Right ventricle myocardium inferior (tissue), 1 donor: ENCODE measurements around the gene TMEM191C. TPM values are rescaled to one million over a fixed set of nuclear protein-coding genes. Genes with fewer than 3 reads are reported as not detected.
"Not testable (repeated sequence)": the region's sequence is repeated elsewhere in the genome, so short reads cannot be mapped to it uniquely, and the experiment has no call there.

ENCODE experiments used
- ATAC-seq: fragments of 200-7000 bp; cut with Tn5 transposase; one replicate; pipeline ENCODE4 v1.9.1; 2020; ENCODE audit warnings: mild to moderate bottlenecking, moderate library complexity
- DNase-seq: peaks from one replicate; pipeline ENCODE4 v3.0.0; 2021; ENCODE audit errors: missing footprints
- intact Hi-C: fragments of 100-400 bp; cut with DNase I; formaldehyde crosslinking; loops from one replicate; pipeline ENCODE4 v1.11.0; 2022
- total RNA-seq: library from RNA; stranded (reverse); fragmentation: NEBNext Ultra II Directional; extraction: Animal tissue kit (Norgen Biotek cat#: 25700); gene quantifications from one replicate; pipeline ENCODE4 v1.2.1, GENCODE V29; 2021
- donor health status: DM: no; HTN: yes; CAD: no; lungs with severe emphysema.

Gene TMEM191C
- total RNA-seq, 1 donor from 2014 or later: 1.2 TPM

DNA sequence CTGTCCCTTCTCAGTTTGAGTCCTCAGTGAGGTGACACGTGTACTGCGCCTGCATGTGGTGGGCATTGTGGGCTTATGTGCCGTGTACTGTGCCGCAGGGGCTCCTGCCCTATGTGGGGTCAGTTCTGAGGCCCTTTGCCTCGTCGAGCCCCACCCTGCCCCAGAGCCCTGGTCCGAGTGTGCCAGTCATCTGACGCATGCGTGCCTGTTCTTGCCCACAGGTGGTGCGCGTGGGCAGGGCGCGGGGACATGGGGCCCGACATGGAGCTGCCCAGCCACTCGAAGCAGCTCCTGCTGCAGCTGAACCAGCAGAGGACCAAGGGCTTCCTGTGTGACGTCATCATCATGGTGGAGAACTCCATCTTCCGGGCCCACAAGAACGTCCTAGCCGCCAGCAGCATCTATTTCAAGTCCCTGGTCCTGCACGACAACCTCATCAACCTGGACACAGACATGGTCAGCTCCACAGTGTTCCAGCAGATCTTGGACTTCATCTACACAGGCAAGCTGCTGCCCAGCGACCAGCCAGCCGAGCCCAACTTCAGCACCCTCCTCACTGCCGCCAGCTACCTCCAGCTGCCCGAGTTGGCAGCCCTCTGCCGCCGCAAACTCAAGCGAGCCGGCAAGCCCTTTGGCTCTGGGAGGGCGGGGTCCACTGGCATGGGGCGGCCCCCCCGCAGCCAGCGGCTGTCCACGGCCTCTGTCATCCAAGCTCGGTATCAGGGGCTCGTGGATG, 22.3 kb upstream of the TMEM191C start:
- intact Hi-C loops: no loop called here
- ATAC-seq (no peak), DNase-seq (no peak)

DNA sequence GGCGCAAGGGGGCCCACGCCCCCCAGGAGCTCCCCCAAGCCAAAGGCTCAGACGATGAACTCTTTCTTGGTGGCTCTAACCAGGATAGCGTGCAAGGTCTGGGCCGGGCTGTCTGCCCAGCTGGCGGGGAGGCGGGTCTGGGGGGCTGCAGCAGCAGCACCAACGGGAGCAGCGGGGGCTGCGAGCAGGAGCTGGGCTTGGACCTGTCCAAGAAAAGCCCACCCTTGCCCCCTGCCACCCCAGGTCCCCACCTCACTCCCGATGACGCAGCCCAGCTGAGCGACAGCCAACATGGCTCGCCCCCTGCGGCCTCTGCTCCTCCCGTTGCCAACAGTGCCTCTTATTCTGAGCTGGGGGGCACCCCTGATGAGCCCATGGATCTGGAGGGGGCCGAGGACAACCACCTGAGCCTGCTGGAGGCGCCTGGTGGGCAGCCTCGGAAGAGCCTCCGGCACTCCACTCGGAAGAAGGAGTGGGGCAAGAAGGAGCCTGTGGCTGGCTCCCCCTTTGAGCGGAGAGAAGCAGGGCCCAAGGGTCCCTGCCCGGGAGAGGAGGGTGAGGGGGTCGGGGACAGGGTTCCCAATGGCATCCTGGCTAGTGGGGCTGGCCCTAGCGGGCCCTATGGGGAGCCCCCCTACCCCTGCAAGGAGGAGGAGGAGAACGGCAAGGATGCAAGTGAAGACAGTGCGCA, 21.6 kb upstream of the TMEM191C start:
- ATAC-seq: no peak
- no peak for DNase-seq
- intact Hi-C loops: no loop called here

DNA sequence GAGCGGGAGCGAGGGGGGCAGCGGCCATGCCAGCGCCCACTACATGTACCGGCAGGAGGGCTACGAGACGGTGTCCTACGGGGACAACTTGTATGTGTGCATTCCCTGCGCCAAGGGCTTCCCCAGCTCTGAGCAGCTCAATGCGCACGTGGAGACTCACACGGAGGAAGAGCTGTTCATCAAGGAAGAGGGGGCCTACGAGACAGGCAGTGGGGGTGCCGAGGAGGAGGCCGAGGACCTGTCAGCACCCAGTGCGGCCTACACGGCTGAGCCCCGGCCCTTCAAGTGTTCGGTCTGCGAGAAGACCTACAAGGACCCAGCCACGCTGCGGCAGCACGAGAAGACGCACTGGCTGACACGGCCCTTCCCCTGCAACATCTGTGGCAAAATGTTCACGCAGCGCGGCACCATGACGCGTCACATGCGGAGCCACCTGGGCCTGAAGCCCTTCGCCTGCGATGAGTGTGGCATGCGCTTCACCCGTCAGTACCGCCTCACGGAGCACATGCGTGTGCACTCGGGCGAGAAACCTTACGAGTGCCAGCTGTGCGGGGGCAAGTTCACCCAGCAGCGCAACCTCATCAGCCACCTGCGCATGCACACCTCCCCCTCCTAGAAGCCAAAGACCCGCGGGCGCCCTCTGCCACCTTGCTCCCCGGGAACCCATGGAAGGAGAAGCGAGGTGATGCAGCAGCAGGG, 20.9 kb upstream of the TMEM191C start:
- DNase-seq (no peak), ATAC-seq (no peak)
- intact Hi-C loops: no loop called here

- intact Hi-C loops: no loop called here
- ATAC-seq: no peak
- DNase-seq: no peak
Observed at GRCh38 chr22:21446827-21447690, 20.1 kb upstream of the TMEM191C start.

DNA sequence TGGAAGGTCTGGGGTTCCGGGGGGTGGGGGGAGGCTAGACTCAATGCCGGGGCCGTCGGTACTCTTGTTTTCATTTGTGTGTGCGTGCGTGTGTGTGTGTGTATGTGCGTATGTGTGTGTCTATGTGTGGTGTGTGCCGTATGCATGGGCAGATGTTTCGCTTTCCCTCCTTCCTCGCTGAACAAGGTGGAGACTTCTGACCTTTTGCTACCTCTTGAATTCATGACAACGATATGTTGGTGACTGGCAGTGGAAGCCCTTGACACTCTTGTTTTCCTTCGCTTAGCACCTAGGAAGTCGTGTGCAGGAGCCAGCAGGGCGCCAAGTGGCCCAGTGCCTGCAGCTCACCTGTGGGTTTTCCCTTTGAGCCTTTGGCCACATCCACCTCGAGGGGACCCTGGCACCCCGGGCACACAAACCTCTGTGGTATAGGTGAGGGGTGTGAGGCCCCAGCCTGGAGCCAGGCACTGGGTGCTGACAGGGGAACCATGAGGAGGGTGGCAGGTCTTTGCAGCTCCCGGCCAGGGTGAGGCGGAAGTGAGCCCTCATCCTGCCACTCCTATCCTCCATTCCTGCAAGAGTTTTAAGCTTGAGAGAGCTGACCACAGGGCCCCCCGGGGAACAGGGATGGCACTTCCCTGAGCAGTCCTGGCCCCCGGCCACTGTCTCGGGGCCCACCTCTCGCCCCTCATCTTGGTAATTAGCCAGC, 19.3 kb upstream of the TMEM191C start:
- DNase-seq: no peak
- intact Hi-C loops: no loop called here
- no peak for ATAC-seq

- no peak for ATAC-seq
- no peak for DNase-seq
Observed at GRCh38 chr22:21448627-21449416, 18.4 kb upstream of the TMEM191C start.

GRCh38 chr22:21449531-21450319, 17.5 kb upstream of the TMEM191C start:
- ATAC-seq (no peak), DNase-seq (no peak)
- intact Hi-C loops: no loop called here

More at GRCh38 chr22:21448627-21449416, 18.4 kb upstream of the TMEM191C start:
- intact Hi-C loops: no loop called here

GRCh38 chr22:21450320-21450831, 16.8 kb upstream of the TMEM191C start:
- intact Hi-C loops: no loop called here
- no peak for DNase-seq
- no peak for ATAC-seq

DNA sequence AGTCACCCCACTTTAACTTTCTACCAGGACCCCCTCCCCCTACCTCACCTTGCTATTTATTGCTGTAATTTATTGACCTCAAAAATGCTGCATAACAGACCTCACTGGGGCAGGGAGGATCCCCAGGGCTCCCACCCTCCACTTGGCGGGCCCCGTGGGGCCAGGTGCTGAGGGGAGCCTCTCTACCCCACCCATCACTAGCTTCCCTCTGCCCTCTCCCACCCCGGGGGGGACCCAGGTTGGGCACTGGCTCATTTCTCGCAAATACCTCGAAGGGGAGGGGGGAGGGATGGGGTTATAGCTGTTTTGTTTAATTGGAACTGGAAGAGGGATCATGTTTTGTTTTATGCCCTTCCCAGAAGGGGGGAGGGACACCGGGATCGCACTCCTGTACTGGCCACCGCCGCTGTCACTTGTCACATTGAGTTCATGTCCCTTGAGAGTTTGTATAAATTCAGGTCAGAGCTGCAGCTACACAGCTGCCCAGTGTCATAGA, 16.3 kb upstream of the TMEM191C start:
- DNase-seq (no peak), ATAC-seq (no peak)
- intact Hi-C loops: no loop called here

DNA sequence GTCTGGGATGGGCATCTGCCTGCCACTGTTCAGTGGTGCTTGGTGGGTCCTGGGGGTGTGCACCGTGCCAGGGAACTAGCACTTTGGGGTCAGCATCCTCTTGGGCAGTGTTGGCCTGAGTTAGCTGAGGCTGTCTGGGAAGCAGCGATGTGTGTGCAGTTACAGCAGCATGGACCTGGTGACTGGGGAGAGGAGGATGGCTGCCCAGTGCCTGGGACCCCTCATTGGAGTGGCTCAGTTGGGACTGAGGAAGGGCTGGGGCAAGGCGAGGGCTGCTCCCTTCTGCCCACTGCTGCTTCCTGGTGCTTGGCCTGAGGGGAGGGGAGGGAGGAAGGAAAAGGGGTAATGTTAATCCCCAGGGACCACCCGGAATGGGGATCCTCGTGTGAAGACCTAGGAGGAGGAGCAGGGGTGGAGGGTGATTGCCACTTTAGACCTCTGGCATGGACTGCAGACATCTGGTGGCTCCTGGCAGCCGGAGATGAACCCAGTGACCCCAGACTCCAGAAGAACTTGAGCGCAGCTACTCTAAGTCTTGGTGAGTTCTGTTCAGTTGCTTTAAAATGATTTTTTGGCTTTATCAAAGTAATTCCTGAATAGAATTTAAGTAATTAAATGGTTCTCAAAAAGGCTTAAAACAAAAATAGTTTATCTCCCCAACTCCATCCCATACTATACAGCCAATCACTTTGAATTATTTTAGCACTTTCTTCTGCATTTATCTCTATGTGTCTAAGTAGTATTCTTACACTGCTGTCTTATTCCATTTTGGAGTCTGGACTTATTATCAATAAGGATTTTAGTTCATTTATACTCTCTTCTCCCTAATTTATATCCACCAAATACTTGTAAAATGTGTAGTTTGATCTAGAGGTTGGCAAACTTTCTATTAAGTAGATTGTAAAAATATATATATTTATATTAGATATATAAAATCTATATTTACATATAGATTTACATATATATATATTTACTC, 15.4 kb upstream of the TMEM191C start:
- ATAC-seq: no peak
- intact Hi-C loops: no loop called here
- DNase-seq: no peak

- DNase-seq, ATAC-seq, intact Hi-C loops: not testable (repeated sequence)
Observed at GRCh38 chr22:21452666-21453065, 14.5 kb upstream of the TMEM191C start.

- DNase-seq: not testable (repeated sequence)
Observed at GRCh38 chr22:21454998-21455333, 12.2 kb upstream of the TMEM191C start.

DNA sequence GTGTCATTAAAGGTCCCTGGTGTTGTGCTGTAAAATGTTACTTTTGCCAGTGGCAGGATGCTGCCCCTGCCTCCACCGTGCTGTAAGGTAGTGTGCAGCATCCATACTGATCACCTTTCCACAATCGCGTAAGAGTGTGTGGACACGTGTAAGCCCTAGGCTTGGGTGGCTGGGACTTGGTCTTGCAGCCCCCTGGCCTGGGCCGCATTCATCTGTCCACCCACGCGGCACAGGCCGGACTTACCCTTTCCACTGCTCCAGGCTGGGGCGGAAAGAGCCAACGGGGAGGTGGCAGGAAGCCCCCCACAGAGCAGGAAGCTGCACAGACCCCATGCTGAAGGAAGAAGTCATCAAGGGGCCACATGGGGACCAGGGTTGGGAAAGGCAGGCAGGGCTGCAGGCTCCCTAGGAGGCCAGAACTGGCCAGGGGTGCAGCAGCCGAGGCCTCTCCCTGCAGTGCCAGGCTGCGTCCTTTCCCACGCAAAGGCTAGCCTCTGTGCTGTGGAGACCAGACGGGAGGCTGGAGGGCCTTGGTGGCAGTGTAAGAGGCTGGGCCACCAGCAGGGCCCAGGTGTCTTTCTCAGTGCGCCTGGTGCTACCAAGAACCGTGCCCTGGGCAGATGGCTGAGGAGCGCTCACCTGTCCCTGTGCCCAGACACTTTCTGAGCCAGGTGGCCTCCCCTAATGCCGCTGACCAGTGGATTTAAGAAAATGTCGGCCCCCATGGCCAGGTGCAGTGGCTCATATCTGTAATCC, 11.7 kb upstream of the TMEM191C start:
- intact Hi-C loops: no loop called here
- ATAC-seq: no peak
- no peak for DNase-seq

More at GRCh38 chr22:21454998-21455333, 12.2 kb upstream of the TMEM191C start:
- ATAC-seq, intact Hi-C loops: not testable (repeated sequence)

- DNase-seq (no peak), ATAC-seq (no peak)
- intact Hi-C loops: no loop called here
Observed at GRCh38 chr22:21457023-21457787, 10.0 kb upstream of the TMEM191C start.
